Lower leg skin (tissue), 4 donors: Measurements from ENCODE around the gene KRT31. TPM values are rescaled to one million over a fixed set of nuclear protein-coding genes. Genes with fewer than 3 reads are reported as not detected.

Experiments
- DNase-seq, 2 donors: peaks; one replicate each; pipeline ENCODE4 v3.0.0-alpha.2; 2019; ENCODE audit warnings: low spot score in 2 of 2
- H3K4me3 ChIP-seq: fragments of 200-600 bp; sonication (generic); 2 replicates; pipeline ENCODE4 v1.5.1; 2017; ENCODE audit warnings: mild to moderate bottlenecking, low read depth; ENCODE audit not compliant: poor library complexity, severe bottlenecking
- POLR2A ChIP-seq, 2 donors: fragments of 450-650 bp; IDR thresholded peaks; one replicate each; pipeline ENCODE4 v1.6.1; 2016 to 2017; ENCODE audit warnings: antibody characterized with exemption in 2 of 2, mild to moderate bottlenecking in 1 of 2, moderate library complexity in 1 of 2
- WGBS, 2 donors: methylation state at CpG; one replicate each; pipeline ENCODE4 v1.1.5; 2018; 5-methylcytosine and 5-hydroxymethylcytosine counted together
- intact Hi-C: fragments of 100-400 bp; cut with DNase I; formaldehyde crosslinking; loops from one replicate; pipeline ENCODE4 v1.15.0; 2023; ENCODE audit warnings: low total_unique reads
- total RNA-seq, 4 donors: library from RNA; depleted of rRNA; stranded (reverse); fragments of >200 nt; gene quantifications; one replicate each; pipeline ENCODE4 v1.1.0, GENCODE V29; 2016
- TF ChIP-seq, protein P1 (sequence below), 3 donors: fragments of 450-650 bp; IDR thresholded peaks; one replicate each; pipeline ENCODE4 v1.5.1; 2016; ENCODE audit warnings: antibody characterized with exemption in 3 of 3, mild to moderate bottlenecking in 3 of 3, moderate library complexity in 2 of 3

Gene KRT31
- total RNA-seq, 4 donors from 2014 or later: 15.9 to 197 (median 24.1) TPM

- no peak for TF ChIP-seq POLR2A (IDR thresholded peaks at IDR 0.05)
- TF ChIP-seq, protein P1, sequence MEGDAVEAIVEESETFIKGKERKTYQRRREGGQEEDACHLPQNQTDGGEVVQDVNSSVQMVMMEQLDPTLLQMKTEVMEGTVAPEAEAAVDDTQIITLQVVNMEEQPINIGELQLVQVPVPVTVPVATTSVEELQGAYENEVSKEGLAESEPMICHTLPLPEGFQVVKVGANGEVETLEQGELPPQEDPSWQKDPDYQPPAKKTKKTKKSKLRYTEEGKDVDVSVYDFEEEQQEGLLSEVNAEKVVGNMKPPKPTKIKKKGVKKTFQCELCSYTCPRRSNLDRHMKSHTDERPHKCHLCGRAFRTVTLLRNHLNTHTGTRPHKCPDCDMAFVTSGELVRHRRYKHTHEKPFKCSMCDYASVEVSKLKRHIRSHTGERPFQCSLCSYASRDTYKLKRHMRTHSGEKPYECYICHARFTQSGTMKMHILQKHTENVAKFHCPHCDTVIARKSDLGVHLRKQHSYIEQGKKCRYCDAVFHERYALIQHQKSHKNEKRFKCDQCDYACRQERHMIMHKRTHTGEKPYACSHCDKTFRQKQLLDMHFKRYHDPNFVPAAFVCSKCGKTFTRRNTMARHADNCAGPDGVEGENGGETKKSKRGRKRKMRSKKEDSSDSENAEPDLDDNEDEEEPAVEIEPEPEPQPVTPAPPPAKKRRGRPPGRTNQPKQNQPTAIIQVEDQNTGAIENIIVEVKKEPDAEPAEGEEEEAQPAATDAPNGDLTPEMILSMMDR (IDR thresholded peaks at IDR 0.05): no peak
These were observed 4.1 kb downstream of the KRT31 start for GRCh38 chr17:41393294-41393693.

GRCh38 chr17:41392278-41392677 is 5.1 kb downstream of the KRT31 start:
- TF ChIP-seq, protein P1 (IDR thresholded peaks at IDR 0.05): no peak
- TF ChIP-seq POLR2A (IDR thresholded peaks at IDR 0.05): no peak
- no peak for DNase-seq
- no peak overlapping the region for H3K4me3 ChIP-seq
- intact Hi-C loops: no loop called here
- 96% methylated on average over 1 of the region's 1 CpG for WGBS, 2 donors

More at GRCh38 chr17:41393294-41393693, 4.1 kb downstream of the KRT31 start:
- DNase-seq: no peak
- intact Hi-C loops: no loop called here
- WGBS, 2 donors: 40 to 45% methylated on average over 5 of the region's 5 CpGs
- no peak overlapping the region for H3K4me3 ChIP-seq

DNA sequence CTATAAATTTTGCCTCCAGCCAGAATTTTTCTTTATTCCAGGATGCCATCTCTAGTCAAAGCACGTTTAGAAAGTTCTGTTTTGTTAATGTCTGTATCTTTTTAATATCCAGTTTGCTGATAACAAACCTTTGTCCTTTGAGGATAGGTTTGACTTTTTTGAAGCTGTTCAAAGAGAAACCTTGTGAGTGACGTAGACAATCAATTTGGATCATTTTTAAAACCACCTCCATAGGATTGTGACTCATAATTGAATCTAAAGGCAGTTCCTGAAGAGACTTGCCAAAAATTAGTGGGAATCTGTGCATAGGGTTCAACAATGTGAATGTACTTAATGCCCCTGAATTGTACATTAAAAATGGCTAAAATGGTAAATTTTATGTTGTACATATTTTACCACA is 5.9 kb downstream of the KRT31 start:
- TF ChIP-seq POLR2A (IDR thresholded peaks at IDR 0.05): no peak
- TF ChIP-seq, protein P1 (IDR thresholded peaks at IDR 0.05): no peak
- intact Hi-C loops: no loop called here
- WGBS, 2 donors: 32 to 37% methylated on average over 2 of the region's 2 CpGs
- H3K4me3 ChIP-seq: no peak overlapping the region
- no peak for DNase-seq

DNA sequence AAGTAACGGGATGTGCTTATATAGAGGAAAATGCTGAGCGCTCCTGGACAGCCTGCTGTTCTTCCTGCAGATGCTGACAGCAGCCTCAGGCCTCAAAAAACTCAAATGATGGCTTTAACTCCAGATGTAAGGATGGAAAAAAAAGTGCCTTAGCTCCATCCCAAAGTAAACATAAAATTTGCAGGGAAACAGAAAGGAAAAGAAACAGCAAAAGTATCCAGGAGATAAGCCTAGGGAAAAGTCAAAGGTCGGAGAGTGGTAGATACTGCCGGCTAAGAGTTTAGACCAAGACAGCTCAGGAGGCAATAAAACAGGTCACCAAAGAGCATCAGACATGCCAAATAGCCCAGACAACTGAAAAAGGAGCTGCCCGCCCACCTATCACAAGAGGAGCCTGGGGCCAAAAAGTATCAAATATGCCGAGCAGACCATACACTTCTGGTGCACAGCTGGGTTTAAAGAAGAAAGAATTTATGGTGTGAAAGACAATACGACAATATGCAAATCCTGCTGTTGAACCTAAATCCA is 6.9 kb downstream of the KRT31 start:
- 60 to 68% methylated on average over 7 of the region's 7 CpGs for WGBS, 2 donors
- no peak overlapping the region for H3K4me3 ChIP-seq
- TF ChIP-seq POLR2A (IDR thresholded peaks at IDR 0.05): no peak
- TF ChIP-seq, protein P1 (IDR thresholded peaks at IDR 0.05): no peak
- intact Hi-C loops: no loop called here
- DNase-seq: no peak

GRCh38 chr17:41387670-41388069 is 9.7 kb downstream of the KRT31 start:
- no peak for DNase-seq
- 76 to 82% methylated on average over 4 of the region's 4 CpGs for WGBS, 2 donors
- TF ChIP-seq, protein P1 (IDR thresholded peaks at IDR 0.05): no peak
- no peak for TF ChIP-seq POLR2A (IDR thresholded peaks at IDR 0.05)
- H3K4me3 ChIP-seq: no peak overlapping the region
- intact Hi-C loops: no loop called here

GRCh38 chr17:41386227-41386626 is 11.2 kb downstream of the KRT31 start:
- TF ChIP-seq POLR2A (IDR thresholded peaks at IDR 0.05): no peak
- TF ChIP-seq, protein P1 (IDR thresholded peaks at IDR 0.05): no peak
- intact Hi-C loops: no loop called here
- 100% methylated on average over 1 of the region's 1 CpG for WGBS, 2 donors
- H3K4me3 ChIP-seq: no peak overlapping the region
- no peak for DNase-seq
